GM23338 (cell line): ENCODE data around the gene IFITM5. TPM values are rescaled to one million over a fixed set of nuclear protein-coding genes. Genes with fewer than 3 reads are reported as not detected.

ENCODE experiments used
- ATAC-seq: fragments of 200-7000 bp; cut with Tn5 transposase; 3 replicates; pipeline ENCODE4 v1.9.1; 2020
- DNase-seq: peaks from one replicate; pipeline ENCODE4 v3.0.0-alpha.2; 2015; ENCODE audit warnings: low spot score
- H2AFZ ChIP-seq: fragments of 200-600 bp; sonication (generic); 2 replicates; pipeline ENCODE4 v1.8.0; 2016; ENCODE audit warnings: antibody characterized with exemption, mild to moderate bottlenecking, moderate library complexity
- H3F3A ChIP-seq: fragments of 200-600 bp; sonication (generic); replicated peaks from 2 replicates; pipeline ENCODE4 v1.8.0; 2017; ENCODE audit warnings: antibody characterized with exemption, mixed run types, low read depth
- H3K27ac ChIP-seq: fragments of 200-600 bp; sonication (generic); 2 replicates; pipeline ENCODE4 v1.6.1; 2016; ENCODE audit warnings: low read depth
- H3K27me3 ChIP-seq: fragments of 200-600 bp; sonication (generic); 2 replicates; pipeline ENCODE4 v1.8.0; 2016; ENCODE audit warnings: mild to moderate bottlenecking, mixed run types, moderate library complexity; ENCODE audit not compliant: insufficient read depth
- H3K36me3 ChIP-seq: fragments of 200-600 bp; sonication (generic); 2 replicates; pipeline ENCODE4 v1.8.0; 2016; ENCODE audit warnings: mild to moderate bottlenecking; ENCODE audit not compliant: insufficient read depth
- H3K4me1 ChIP-seq: fragments of 200-600 bp; sonication (generic); 2 replicates; pipeline ENCODE4 v1.8.0; 2016; ENCODE audit warnings: mild to moderate bottlenecking, moderate library complexity; ENCODE audit not compliant: insufficient read depth
- H3K4me2 ChIP-seq: fragments of 200-600 bp; sonication (generic); 2 replicates; pipeline ENCODE4 v1.7.1; 2017; ENCODE audit warnings: mixed run types
- H3K4me3 ChIP-seq: fragments of 200-600 bp; sonication (generic); 2 replicates; pipeline ENCODE4 v1.6.1; 2016; ENCODE audit warnings: mixed run types
- H3K79me2 ChIP-seq: fragments of 200-600 bp; sonication (generic); replicated peaks from 2 replicates; pipeline ENCODE4 v1.8.0; 2017; ENCODE audit warnings: mild to moderate bottlenecking; ENCODE audit not compliant: insufficient read depth
- H3K9me2 ChIP-seq: fragments of 200-600 bp; sonication (generic); 2 replicates; pipeline ENCODE4 v1.8.0; 2017; ENCODE audit not compliant: insufficient read depth
- H4K20me1 ChIP-seq: fragments of 200-600 bp; sonication (generic); replicated peaks from 2 replicates; pipeline ENCODE4 v1.8.0; 2017; ENCODE audit warnings: mild to moderate bottlenecking; ENCODE audit not compliant: insufficient read depth
- H3K27ac Mint-ChIP-seq: 2 replicates; pipeline ENCODE4 v1.8.0; 2020; ENCODE audit warnings: inconsistent platforms, mild to moderate bottlenecking, moderate library complexity, mixed read lengths
- H3K27me3 Mint-ChIP-seq: 3 replicates; pipeline ENCODE4 v1.8.0; 2022; ENCODE audit warnings: low read depth, mild to moderate bottlenecking, moderate library complexity, mixed read lengths, inconsistent platforms; ENCODE audit not compliant: insufficient read depth, poor library complexity
- H3K36me3 Mint-ChIP-seq: 3 replicates; pipeline ENCODE4 v1.8.0; 2021; ENCODE audit warnings: low read depth, mild to moderate bottlenecking, inconsistent platforms, moderate library complexity, mixed read lengths
- H3K4me1 Mint-ChIP-seq: 3 replicates; pipeline ENCODE4 v1.8.0; 2020; ENCODE audit warnings: mild to moderate bottlenecking, inconsistent platforms, mixed read lengths
- H3K4me3 Mint-ChIP-seq: 3 replicates; pipeline ENCODE4 v1.8.0; 2021; ENCODE audit warnings: moderate library complexity, mild to moderate bottlenecking, inconsistent platforms, mixed read lengths
- H3K9me3 Mint-ChIP-seq: 3 replicates; pipeline ENCODE4 v1.8.0; 2020; ENCODE audit warnings: moderate library complexity, mild to moderate bottlenecking, inconsistent platforms, mixed read lengths
- CREB1 ChIP-seq: fragments of 250-450 bp; sonication (Bioruptor Pico); IDR thresholded peaks from 2 replicates; pipeline ENCODE4 v1.5.0; 2020; ENCODE audit warnings: low read depth, mild to moderate bottlenecking, moderate library complexity
- CTCF ChIP-seq, 2 experiments: fragments of 200-600 bp in 1 of 2; sonication (generic) in 1 of 2; conservative IDR thresholded peaks; 2 replicates each; pipeline versions ENCODE4 v1.5.1 to v1.6.1; 2016 to 2017; ENCODE audit warnings: antibody characterized with exemption in 2 of 2, low read depth in 2 of 2, mild to moderate bottlenecking in 2 of 2, moderate library complexity in 1 of 2
- ETS1 ChIP-seq: IDR thresholded peaks from 2 replicates; pipeline ENCODE4 v1.6.1; 2016; ENCODE audit warnings: antibody characterized with exemption
- EZH2 ChIP-seq: fragments of 200-600 bp; sonication (generic); IDR thresholded peaks from one replicate; pipeline ENCODE4 v1.8.0; 2017; ENCODE audit warnings: antibody characterized with exemption, mild to moderate bottlenecking, low read depth; ENCODE audit not compliant: unreplicated experiment
- EZH2phosphoT487 ChIP-seq: fragments of 200-600 bp; sonication (generic); IDR thresholded peaks from one replicate; pipeline ENCODE4 v1.8.1; 2018; ENCODE audit warnings: antibody characterized with exemption; ENCODE audit not compliant: unreplicated experiment
- JUNB ChIP-seq: IDR thresholded peaks from one replicate; pipeline ENCODE4 v1.6.1; 2016; ENCODE audit warnings: antibody characterized with exemption; ENCODE audit not compliant: unreplicated experiment
- NANOG ChIP-seq: IDR thresholded peaks from 2 replicates; pipeline ENCODE4 v1.6.1; 2016; ENCODE audit warnings: antibody characterized with exemption, borderline replicate concordance
- POLR2AphosphoS5 ChIP-seq: IDR thresholded peaks from 2 replicates; pipeline ENCODE4 v1.6.1; 2016; ENCODE audit warnings: antibody characterized with exemption, low read depth
- STAT1 ChIP-seq: IDR thresholded peaks from one replicate; pipeline ENCODE4 v1.6.1; 2016; ENCODE audit warnings: antibody characterized with exemption; ENCODE audit not compliant: unreplicated experiment
- ZNF114 ChIP-seq: fragments of 250-450 bp; sonication (Bioruptor Pico); IDR thresholded peaks from 2 replicates; pipeline ENCODE4 v1.5.0; 2020; ENCODE audit warnings: mild to moderate bottlenecking, moderate library complexity
- ZNF331 ChIP-seq: fragments of 250-450 bp; sonication (Bioruptor Pico); IDR thresholded peaks from 2 replicates; pipeline ENCODE4 v1.5.0; 2020; ENCODE audit warnings: low read depth, mild to moderate bottlenecking, moderate library complexity
- ZNF462 ChIP-seq: fragments of 250-450 bp; sonication (Bioruptor Pico); IDR thresholded peaks from 2 replicates; pipeline ENCODE4 v1.5.0; 2020; ENCODE audit warnings: mild to moderate bottlenecking, moderate library complexity
- polyA plus RNA-seq: library from polyadenylated mRNA; unstranded; fragments of >200 nt; fragmentation: Nextera tagmentation; extraction: Ambion mirVana; gene quantifications from 2 replicates; pipeline ENCODE4 v1.2.1, GENCODE V29; 2016
- total RNA-seq: library from RNA; depleted of rRNA; stranded (reverse); fragments of >200 nt; shearing (Covaris generic); gene quantifications from 2 replicates; pipeline ENCODE4 v1.2.3, GENCODE V29; 2014
- TF ChIP-seq, protein P1 (sequence below): IDR thresholded peaks from one replicate; pipeline ENCODE4 v1.6.1; 2018; ENCODE audit warnings: antibody characterized with exemption; ENCODE audit not compliant: unreplicated experiment

IFITM5 gene
- total and polyA plus RNA-seq, 2 experiments from 2014 or later, result not detected

DNA sequence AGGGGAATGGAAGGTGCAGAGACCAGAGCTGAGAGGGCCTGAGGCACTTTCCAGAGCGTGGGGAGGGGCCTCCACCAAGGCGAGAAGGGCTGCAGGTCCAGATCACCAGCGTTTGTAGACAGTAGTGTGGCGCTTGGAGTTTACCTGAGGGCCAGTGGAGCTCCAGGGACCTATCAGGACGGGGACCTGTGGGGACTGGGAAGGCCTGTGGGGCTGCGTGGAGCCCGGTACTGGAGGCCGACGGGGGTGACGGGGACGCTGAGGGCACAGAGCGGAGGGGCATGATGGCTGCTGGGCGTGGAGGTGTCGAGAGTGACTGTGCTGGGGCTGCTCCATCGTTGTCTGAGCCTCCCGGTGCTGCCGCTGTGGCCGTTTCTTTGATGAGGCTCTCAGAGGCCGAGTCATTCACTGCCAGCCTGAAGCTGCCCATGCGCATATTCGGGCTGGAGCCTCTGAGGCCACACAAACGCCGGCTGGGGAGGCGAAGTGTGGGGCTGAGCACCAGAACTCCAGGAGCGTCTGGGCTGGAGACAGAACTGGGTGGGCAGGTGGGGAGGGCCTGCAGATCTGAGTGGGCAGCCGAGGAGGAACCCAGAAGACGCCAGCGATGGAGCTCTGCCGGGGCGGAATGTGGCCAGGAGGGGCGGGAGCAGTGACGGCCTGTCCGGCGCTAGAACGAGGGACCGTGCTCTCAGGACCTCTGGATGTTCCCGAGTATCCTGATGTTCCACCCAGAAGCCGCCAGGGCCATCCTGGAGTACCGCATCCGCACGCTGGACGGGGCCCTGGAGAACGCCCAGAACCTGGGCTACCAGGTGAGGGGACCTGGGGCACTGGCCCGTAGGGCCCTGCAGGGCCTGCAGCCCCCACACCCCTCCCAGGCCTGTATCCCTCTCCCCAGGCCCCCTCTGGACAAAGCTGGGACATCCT, 7.8 kb downstream of the IFITM5 start:
- H3K27ac ChIP-seq, result no peak overlapping the region
- peaks cover 22% of the 10 kb centered on the region for H3K27me3 ChIP-seq
- no peak overlapping the region for H3K4me3 ChIP-seq
- Mint-ChIP-seq H3K36me3 (peaks cover 11% of the 10 kb centered on the region; the same call in 2 of the 3 replicates), H3K4me1 (peaks cover 24% of the 10 kb centered on the region), H3K27ac (peak overlapping the region; percentile 68), H3K27me3 (peaks cover 20% of the 10 kb centered on the region), H3K4me3 (peak overlapping the region; percentile 17; the same call in 1 of the 3 replicates), H3K9me3 (peaks cover 2% of the 10 kb centered on the region; the same call in 1 of the 3 replicates)
- TF ChIP-seq STAT1, result no peak
- TF ChIP-seq CTCF (conservative IDR thresholded peaks at IDR 0.05; ENCODE audit: low read depth in 2 of 2), result no peak
- TF ChIP-seq ZNF114 (CRISPR knock-in tag), result no peak
- TF ChIP-seq POLR2AphosphoS5, result no peak
- TF ChIP-seq CREB1 (CRISPR knock-in tag), result no peak
- TF ChIP-seq, protein P1, sequence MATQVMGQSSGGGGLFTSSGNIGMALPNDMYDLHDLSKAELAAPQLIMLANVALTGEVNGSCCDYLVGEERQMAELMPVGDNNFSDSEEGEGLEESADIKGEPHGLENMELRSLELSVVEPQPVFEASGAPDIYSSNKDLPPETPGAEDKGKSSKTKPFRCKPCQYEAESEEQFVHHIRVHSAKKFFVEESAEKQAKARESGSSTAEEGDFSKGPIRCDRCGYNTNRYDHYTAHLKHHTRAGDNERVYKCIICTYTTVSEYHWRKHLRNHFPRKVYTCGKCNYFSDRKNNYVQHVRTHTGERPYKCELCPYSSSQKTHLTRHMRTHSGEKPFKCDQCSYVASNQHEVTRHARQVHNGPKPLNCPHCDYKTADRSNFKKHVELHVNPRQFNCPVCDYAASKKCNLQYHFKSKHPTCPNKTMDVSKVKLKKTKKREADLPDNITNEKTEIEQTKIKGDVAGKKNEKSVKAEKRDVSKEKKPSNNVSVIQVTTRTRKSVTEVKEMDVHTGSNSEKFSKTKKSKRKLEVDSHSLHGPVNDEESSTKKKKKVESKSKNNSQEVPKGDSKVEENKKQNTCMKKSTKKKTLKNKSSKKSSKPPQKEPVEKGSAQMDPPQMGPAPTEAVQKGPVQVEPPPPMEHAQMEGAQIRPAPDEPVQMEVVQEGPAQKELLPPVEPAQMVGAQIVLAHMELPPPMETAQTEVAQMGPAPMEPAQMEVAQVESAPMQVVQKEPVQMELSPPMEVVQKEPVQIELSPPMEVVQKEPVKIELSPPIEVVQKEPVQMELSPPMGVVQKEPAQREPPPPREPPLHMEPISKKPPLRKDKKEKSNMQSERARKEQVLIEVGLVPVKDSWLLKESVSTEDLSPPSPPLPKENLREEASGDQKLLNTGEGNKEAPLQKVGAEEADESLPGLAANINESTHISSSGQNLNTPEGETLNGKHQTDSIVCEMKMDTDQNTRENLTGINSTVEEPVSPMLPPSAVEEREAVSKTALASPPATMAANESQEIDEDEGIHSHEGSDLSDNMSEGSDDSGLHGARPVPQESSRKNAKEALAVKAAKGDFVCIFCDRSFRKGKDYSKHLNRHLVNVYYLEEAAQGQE, result no peak
- no peak for TF ChIP-seq NANOG
- no peak for TF ChIP-seq ETS1
- TF ChIP-seq ZNF331, result no peak
- TF ChIP-seq JUNB, result no peak
- no peak for TF ChIP-seq EZH2phosphoT487
- no peak for TF ChIP-seq EZH2
- no peak for TF ChIP-seq ZNF462 (CRISPR knock-in tag)
- ATAC-seq (peak; percentile 33), DNase-seq (peak; percentile 62)
- no peaks in the 10 kb centered on the region for H3K36me3 ChIP-seq
- no peaks in the 10 kb centered on the region; the same call in 1 of the 2 replicates for H3K4me1 ChIP-seq
- H3F3A ChIP-seq, result peaks cover 6% of the 10 kb centered on the region; the same call in 1 of the 2 replicates
- peak overlapping the region; percentile 48; the same call in 1 of the 2 replicates for H3K4me2 ChIP-seq
- H3K9me2 ChIP-seq, result no peaks in the 10 kb centered on the region
- no peaks in the 10 kb centered on the region for H4K20me1 ChIP-seq
- no peak overlapping the region for H2AFZ ChIP-seq
- no peaks in the 10 kb centered on the region for H3K79me2 ChIP-seq
